SK-N-SH (cell line): ENCODE results near the gene MGRN1. TPM values are rescaled to one million over a fixed set of nuclear protein-coding genes. Genes with fewer than 3 reads are reported as not detected.

ENCODE experiments used
- CTCF ChIA-PET: fragments of 300-600, 350-600 bp; formaldehyde crosslinking; extraction: SDS; loops from one replicate; lab custom pipeline; 2021; lab: Yijun Ruan, JAX
- POLR2A ChIA-PET: fragments of 350-600 bp; sonication (Branson Sonifier 250); formaldehyde crosslinking; extraction: SDS; loops from one replicate; lab custom pipeline; 2020; ENCODE audit warnings: antibody characterized with exemption, inconsistent platforms; lab: Yijun Ruan, JAX
- DNase-seq: peaks from one replicate; pipeline ENCODE4 v3.0.0; 2012
- H2AFZ ChIP-seq: fragments of 200-600 bp; sonication (generic); 2 replicates; pipeline ENCODE4 v1.8.1; 2016; ENCODE audit warnings: antibody characterized with exemption, mild to moderate bottlenecking, low read depth
- H3F3A ChIP-seq: fragments of 200-600 bp; sonication (generic); replicated peaks from 2 replicates; pipeline ENCODE3; 2016; ENCODE audit warnings: antibody characterized with exemption, mild to moderate bottlenecking; ENCODE audit not compliant: insufficient read depth
- H3K27ac ChIP-seq, 2 experiments: fragments of 200-500 bp in 1 of 2; fragments of 200-600 bp in 1 of 2; sonication (Bioruptor generic) in 1 of 2; sonication (generic), shearing (Covaris generic) in 1 of 2; 2 replicates each; pipeline versions ENCODE4 v1.5.1 to v1.6.1; 2014 to 2016; ENCODE audit warnings: low read depth in 2 of 2, inconsistent platforms in 1 of 2, low read length in 1 of 2, mild to moderate bottlenecking in 1 of 2, mixed read lengths in 1 of 2
- H3K27me3 ChIP-seq: fragments of 200-600 bp; sonication (generic), shearing (Covaris generic); 2 replicates; pipeline ENCODE4 v1.6.1; 2016; ENCODE audit warnings: mixed run types; ENCODE audit not compliant: insufficient read depth
- H3K36me3 ChIP-seq, 2 experiments: fragments of 200-500 bp in 1 of 2; fragments of 200-600 bp in 1 of 2; sonication (Bioruptor generic) in 1 of 2; sonication (generic) in 1 of 2; replicated peaks in 1 of 2; 2 replicates each; pipeline versions ENCODE3 to v1.5.1; 2014 to 2016; ENCODE audit warnings: low read length in 1 of 2, mild to moderate bottlenecking in 1 of 2; ENCODE audit not compliant: insufficient read depth in 2 of 2, control insufficient read depth in 1 of 2
- H3K4me1 ChIP-seq, 2 experiments: fragments of 200-500 bp in 1 of 2; fragments of 200-600 bp in 1 of 2; sonication (Bioruptor generic) in 1 of 2; sonication (generic), shearing (Covaris generic) in 1 of 2; 2 replicates each; pipeline versions ENCODE4 v1.5.1 to v1.6.1; 2014 to 2016; ENCODE audit warnings: low read depth in 1 of 2, low read length in 1 of 2, mixed run types in 1 of 2; ENCODE audit not compliant: insufficient read depth in 2 of 2, control insufficient read depth in 1 of 2
- H3K4me2 ChIP-seq: fragments of 200-600 bp; sonication (generic), shearing (Covaris generic); 2 replicates; pipeline ENCODE4 v1.6.1; 2017; ENCODE audit warnings: mixed run types
- H3K4me3 ChIP-seq, 2 experiments: fragments of 200-500 bp in 1 of 2; fragments of 200-600 bp in 1 of 2; sonication (Bioruptor generic) in 1 of 2; sonication (generic), shearing (Covaris generic) in 1 of 2; 2 replicates each; pipeline versions ENCODE4 v1.5.1 to v1.8.1; 2014 to 2016; ENCODE audit warnings: low read depth in 2 of 2, inconsistent platforms in 1 of 2, low read length in 1 of 2, mild to moderate bottlenecking in 1 of 2, mixed read lengths in 1 of 2, moderate library complexity in 1 of 2
- H3K79me2 ChIP-seq: fragments of 200-600 bp; sonication (generic); 2 replicates; pipeline ENCODE4 v1.8.1; 2017; ENCODE audit warnings: mild to moderate bottlenecking; ENCODE audit not compliant: insufficient read depth
- H3K9ac ChIP-seq: fragments of 200-600 bp; sonication (generic); 2 replicates; pipeline ENCODE4 v1.6.1; 2017; ENCODE audit warnings: mixed run types
- H3K9me2 ChIP-seq: fragments of 200-600 bp; sonication (generic); 2 replicates; pipeline ENCODE4 v1.6.1; 2017; ENCODE audit warnings: mixed run types
- H3K9me3 ChIP-seq: fragments of 200-600 bp; sonication (generic); 2 replicates; pipeline ENCODE4 v1.6.1; 2017; ENCODE audit warnings: mixed run types, mild to moderate bottlenecking, moderate library complexity
- H4K20me1 ChIP-seq: fragments of 200-600 bp; sonication (generic); 2 replicates; pipeline ENCODE4 v1.6.1; 2017; ENCODE audit warnings: mild to moderate bottlenecking, mixed run types; ENCODE audit not compliant: insufficient read depth
- CTCF ChIP-seq: fragments of 200-600 bp; sonication (generic); IDR thresholded peaks from 2 replicates; pipeline ENCODE4 v1.6.1; 2017; ENCODE audit warnings: antibody characterized with exemption, mild to moderate bottlenecking, moderate library complexity
- ELF1 ChIP-seq: IDR thresholded peaks from 2 replicates; pipeline ENCODE4 v1.4.0; 2012
- EP300 ChIP-seq, 2 experiments: IDR thresholded peaks; 2 replicates each; pipeline versions ENCODE4 v1.4.0 to v1.6.1; 2012; ENCODE audit warnings: borderline replicate concordance in 1 of 2, low read depth in 1 of 2, low read length in 1 of 2
- FOXM1 ChIP-seq: IDR thresholded peaks from 2 replicates; pipeline ENCODE4 v1.4.0; 2012; ENCODE audit warnings: low read depth, mild to moderate bottlenecking
- GABPA ChIP-seq: IDR thresholded peaks from 2 replicates; pipeline ENCODE4 v1.4.0; 2012; ENCODE audit warnings: low read depth, mild to moderate bottlenecking
- GATA2 ChIP-seq: sonication (generic); formaldehyde crosslinking; IDR thresholded peaks from 2 replicates; pipeline ENCODE4 v1.5.0; 2020; ENCODE audit warnings: mild to moderate bottlenecking, missing genetic modification reagents
- IRF3 ChIP-seq: fragments of 150-350 bp; IDR thresholded peaks from 2 replicates; pipeline ENCODE4 v1.6.1; 2016; ENCODE audit warnings: mild to moderate bottlenecking, low read depth, low read length
- JUND ChIP-seq: IDR thresholded peaks from 2 replicates; pipeline ENCODE4 v1.4.0; 2012
- MXI1 ChIP-seq: IDR thresholded peaks from 2 replicates; pipeline ENCODE4 v1.6.1; 2012; ENCODE audit warnings: mild to moderate bottlenecking, low read depth, low read length, improper control_type of control experiment
- NFIC ChIP-seq: IDR thresholded peaks from 2 replicates; pipeline ENCODE4 v1.4.0; 2012; ENCODE audit warnings: borderline replicate concordance
- NRF1 ChIP-seq: IDR thresholded peaks from 2 replicates; pipeline ENCODE4 v1.6.1; 2012; ENCODE audit warnings: low read depth, mild to moderate bottlenecking, low read length
- RAD21 ChIP-seq: IDR thresholded peaks from 2 replicates; pipeline ENCODE4 v1.6.1; 2012; ENCODE audit warnings: mild to moderate bottlenecking, low read length
- RCOR1 ChIP-seq: fragments of 150-350 bp; IDR thresholded peaks from 2 replicates; pipeline ENCODE4 v1.6.1; 2017; ENCODE audit warnings: antibody characterized with exemption, low read length
- RFX5 ChIP-seq: IDR thresholded peaks from 2 replicates; pipeline ENCODE4 v1.6.1; 2012; ENCODE audit warnings: mild to moderate bottlenecking, improper control_type of control experiment, low read length
- RXRA ChIP-seq: IDR thresholded peaks from 2 replicates; pipeline ENCODE4 v1.4.0; 2012; ENCODE audit warnings: low read depth, mild to moderate bottlenecking, borderline replicate concordance
- SMC3 ChIP-seq: IDR thresholded peaks from 2 replicates; pipeline ENCODE4 v1.6.1; 2012; ENCODE audit warnings: low read depth, low read length, improper control_type of control experiment
- TAF1 ChIP-seq: IDR thresholded peaks from 2 replicates; pipeline ENCODE4 v1.6.1; 2012; ENCODE audit warnings: low read depth, mild to moderate bottlenecking, low read length, moderate library complexity, borderline replicate concordance
- WGBS: methylation state at CpG from one replicate; pipeline ENCODE4 v1.1.6; 2017; ENCODE audit warnings: low lambda C conversion rate; 5-methylcytosine and 5-hydroxymethylcytosine counted together
- polyA plus RNA-seq, 3 experiments: library from polyadenylated mRNA; depleted of rRNA; stranded (reverse); fragments of >200 nt; gene quantifications; 2 replicates each; pipeline ENCODE4 v1.2.3, GENCODE V29; 2012
- TF ChIP-seq, protein P1 (sequence below): IDR thresholded peaks from 2 replicates; pipeline ENCODE4 v1.4.0; 2012; ENCODE audit warnings: low read depth
- TF ChIP-seq, protein P2 (sequence below): IDR thresholded peaks from 2 replicates; pipeline ENCODE4 v1.4.0; 2012; ENCODE audit warnings: low read depth, borderline replicate concordance
- TF ChIP-seq, protein P3 (sequence below): IDR thresholded peaks from 2 replicates; pipeline ENCODE4 v1.6.1; 2012; ENCODE audit warnings: mild to moderate bottlenecking, low read depth, low read length, moderate library complexity

MGRN1 gene
- polyA plus RNA-seq, 1 of the 3 experiments (the other 2 are of a cell fraction), result 13.3 TPM

DNA sequence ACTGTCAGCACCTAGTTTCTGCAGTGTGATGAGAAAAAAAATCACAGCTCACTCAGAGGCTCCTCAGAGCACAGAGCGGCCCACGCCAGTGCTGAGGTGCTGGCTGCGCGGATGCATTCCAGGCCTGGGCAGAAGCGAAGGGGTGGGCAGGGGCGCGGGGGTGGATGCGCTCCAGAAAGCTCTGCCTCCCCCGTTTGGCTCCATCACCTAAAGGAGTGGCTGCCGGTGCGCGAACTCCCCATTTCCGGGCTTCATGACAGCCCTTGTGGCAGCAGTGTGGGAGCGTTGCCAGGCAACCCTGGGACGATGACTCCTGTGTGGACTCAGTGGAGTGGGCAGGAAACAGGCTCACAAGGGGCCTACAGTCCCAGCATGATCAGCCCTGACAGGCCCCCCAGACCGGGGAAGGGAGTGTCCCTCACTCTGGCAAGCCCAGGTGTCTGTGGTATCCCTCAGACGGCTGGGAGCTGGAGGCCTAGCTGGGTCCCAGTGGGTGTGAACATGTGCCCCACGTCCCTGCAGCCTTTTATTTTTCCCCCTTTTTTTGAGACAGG lies 35.9 kb downstream of the MGRN1 start:
- POLR2A ChIA-PET, result no interaction called here
- TF ChIP-seq FOXM1 (no peak), MXI1 (no peak), RFX5 (no peak), NRF1 (no peak), NFIC (no peak), GABPA (no peak), RXRA (no peak), JUND (no peak), IRF3 (no peak), EP300 (IDR thresholded peaks at IDR 0.05; ENCODE audit: borderline replicate concordance in 1 of 2, low read depth in 1 of 2, low read length in 1 of 2) (no peak)
- TF ChIP-seq, protein P1, sequence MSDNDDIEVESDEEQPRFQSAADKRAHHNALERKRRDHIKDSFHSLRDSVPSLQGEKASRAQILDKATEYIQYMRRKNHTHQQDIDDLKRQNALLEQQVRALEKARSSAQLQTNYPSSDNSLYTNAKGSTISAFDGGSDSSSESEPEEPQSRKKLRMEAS, result no peak
- TF ChIP-seq, protein P2, sequence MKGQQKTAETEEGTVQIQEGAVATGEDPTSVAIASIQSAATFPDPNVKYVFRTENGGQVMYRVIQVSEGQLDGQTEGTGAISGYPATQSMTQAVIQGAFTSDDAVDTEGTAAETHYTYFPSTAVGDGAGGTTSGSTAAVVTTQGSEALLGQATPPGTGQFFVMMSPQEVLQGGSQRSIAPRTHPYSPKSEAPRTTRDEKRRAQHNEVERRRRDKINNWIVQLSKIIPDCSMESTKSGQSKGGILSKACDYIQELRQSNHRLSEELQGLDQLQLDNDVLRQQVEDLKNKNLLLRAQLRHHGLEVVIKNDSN, result no peak
- H3F3A ChIP-seq, result no peaks in the 10 kb centered on the region
- DNase-seq, result peak; percentile 50
- H2AFZ ChIP-seq, result no peak overlapping the region
- peaks cover 4% of the 10 kb centered on the region; the same call in 1 of the 2 replicates for H4K20me1 ChIP-seq
- no peaks in the 10 kb centered on the region for H3K27me3 ChIP-seq
- H3K36me3 ChIP-seq, result peaks cover 4 to 23% of the 10 kb centered on the region in 2 experiments
- 91% methylated on average over 6 of the region's 18 CpGs for WGBS
- no peak overlapping the region for H3K9ac ChIP-seq
- H3K4me2 ChIP-seq, result no peak overlapping the region
- H3K9me3 ChIP-seq, result no peaks in the 10 kb centered on the region
- no peaks in the 10 kb centered on the region for H3K4me1 ChIP-seq
- H3K79me2 ChIP-seq, result no peaks in the 10 kb centered on the region; the same call in none of the 2 replicates
- H3K9me2 ChIP-seq, result no peaks in the 10 kb centered on the region
- H3K27ac ChIP-seq, result no peak overlapping the region
- H3K4me3 ChIP-seq, result no peak overlapping the region
- CTCF ChIA-PET, result interaction anchor here (1.4 to 1.8 kb wide), 2 partner anchors 9 to 23 kb away, joined by 3 to 4 read pairs; no protein-coding TSS in a partner anchor

GRCh38 chr16:4661661-4662060 lies 37.0 kb downstream of the MGRN1 start:
- no peak for DNase-seq
- no peak overlapping the region for H3K4me3 ChIP-seq
- no peak overlapping the region for H3K4me2 ChIP-seq
- no peak overlapping the region for H2AFZ ChIP-seq
- H3K27ac ChIP-seq, result no peak overlapping the region
- H4K20me1 ChIP-seq, result peaks cover 4% of the 10 kb centered on the region; the same call in 1 of the 2 replicates
- ChIA-PET CTCF (no interaction called here), POLR2A (no interaction called here)
- 96% methylated on average over 7 of the region's 11 CpGs for WGBS
- H3K9ac ChIP-seq, result no peak overlapping the region
- H3K79me2 ChIP-seq, result no peaks in the 10 kb centered on the region; the same call in 1 of the 2 replicates
- H3K9me2 ChIP-seq, result no peaks in the 10 kb centered on the region
- H3K27me3 ChIP-seq, result no peaks in the 10 kb centered on the region
- no peaks in the 10 kb centered on the region for H3K4me1 ChIP-seq
- no peaks in the 10 kb centered on the region for H3K9me3 ChIP-seq
- H3F3A ChIP-seq, result no peaks in the 10 kb centered on the region
- H3K36me3 ChIP-seq, result peaks cover 0 to 18% of the 10 kb centered on the region in 2 experiments
- TF ChIP-seq CTCF, result no peak
- TF ChIP-seq TAF1, result no peak
- TF ChIP-seq RAD21, result no peak
- no peak for TF ChIP-seq RFX5
- no peak for TF ChIP-seq FOXM1
- TF ChIP-seq GATA2 (CRISPR knock-in tag), result no peak
- no peak for TF ChIP-seq NFIC
- TF ChIP-seq GABPA, result no peak
- TF ChIP-seq ELF1, result no peak
- no peak for TF ChIP-seq SMC3
- TF ChIP-seq, protein P1, result no peak
- no peak for TF ChIP-seq RCOR1
- TF ChIP-seq, protein P3, sequence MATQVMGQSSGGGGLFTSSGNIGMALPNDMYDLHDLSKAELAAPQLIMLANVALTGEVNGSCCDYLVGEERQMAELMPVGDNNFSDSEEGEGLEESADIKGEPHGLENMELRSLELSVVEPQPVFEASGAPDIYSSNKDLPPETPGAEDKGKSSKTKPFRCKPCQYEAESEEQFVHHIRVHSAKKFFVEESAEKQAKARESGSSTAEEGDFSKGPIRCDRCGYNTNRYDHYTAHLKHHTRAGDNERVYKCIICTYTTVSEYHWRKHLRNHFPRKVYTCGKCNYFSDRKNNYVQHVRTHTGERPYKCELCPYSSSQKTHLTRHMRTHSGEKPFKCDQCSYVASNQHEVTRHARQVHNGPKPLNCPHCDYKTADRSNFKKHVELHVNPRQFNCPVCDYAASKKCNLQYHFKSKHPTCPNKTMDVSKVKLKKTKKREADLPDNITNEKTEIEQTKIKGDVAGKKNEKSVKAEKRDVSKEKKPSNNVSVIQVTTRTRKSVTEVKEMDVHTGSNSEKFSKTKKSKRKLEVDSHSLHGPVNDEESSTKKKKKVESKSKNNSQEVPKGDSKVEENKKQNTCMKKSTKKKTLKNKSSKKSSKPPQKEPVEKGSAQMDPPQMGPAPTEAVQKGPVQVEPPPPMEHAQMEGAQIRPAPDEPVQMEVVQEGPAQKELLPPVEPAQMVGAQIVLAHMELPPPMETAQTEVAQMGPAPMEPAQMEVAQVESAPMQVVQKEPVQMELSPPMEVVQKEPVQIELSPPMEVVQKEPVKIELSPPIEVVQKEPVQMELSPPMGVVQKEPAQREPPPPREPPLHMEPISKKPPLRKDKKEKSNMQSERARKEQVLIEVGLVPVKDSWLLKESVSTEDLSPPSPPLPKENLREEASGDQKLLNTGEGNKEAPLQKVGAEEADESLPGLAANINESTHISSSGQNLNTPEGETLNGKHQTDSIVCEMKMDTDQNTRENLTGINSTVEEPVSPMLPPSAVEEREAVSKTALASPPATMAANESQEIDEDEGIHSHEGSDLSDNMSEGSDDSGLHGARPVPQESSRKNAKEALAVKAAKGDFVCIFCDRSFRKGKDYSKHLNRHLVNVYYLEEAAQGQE, result no peak
